HG03139 (cell line): ENCODE results near the gene GCSAML.

Source experiments
- ATAC-seq: cut with Tn5 transposase; IDR thresholded peaks from one replicate; pipeline ENCODE4 v1.9.1; 2021; ENCODE audit not compliant: unreplicated experiment

The GCSAML gene

DNA sequence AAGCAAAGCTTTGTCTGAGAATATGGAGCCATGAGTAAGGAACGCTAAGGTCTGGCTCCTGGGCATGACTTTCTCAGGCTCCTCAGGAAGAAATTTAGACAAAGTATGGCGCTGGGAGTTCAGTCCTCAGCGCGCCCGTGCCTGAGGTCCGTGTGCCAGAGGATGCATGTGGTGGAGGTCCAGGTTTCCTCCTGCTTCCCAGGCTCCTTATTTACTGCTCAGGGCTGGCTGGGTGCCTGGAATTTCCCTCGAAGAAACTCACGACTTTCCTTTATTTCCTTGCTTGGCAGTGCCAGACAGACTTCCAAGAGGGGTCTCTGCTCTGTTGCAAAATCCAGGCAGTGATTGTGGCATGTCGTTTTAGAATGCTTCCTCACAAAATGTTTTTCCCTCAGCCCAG is 13.3 kb downstream of the GCSAML start:
- ATAC-seq: no peak

DNA sequence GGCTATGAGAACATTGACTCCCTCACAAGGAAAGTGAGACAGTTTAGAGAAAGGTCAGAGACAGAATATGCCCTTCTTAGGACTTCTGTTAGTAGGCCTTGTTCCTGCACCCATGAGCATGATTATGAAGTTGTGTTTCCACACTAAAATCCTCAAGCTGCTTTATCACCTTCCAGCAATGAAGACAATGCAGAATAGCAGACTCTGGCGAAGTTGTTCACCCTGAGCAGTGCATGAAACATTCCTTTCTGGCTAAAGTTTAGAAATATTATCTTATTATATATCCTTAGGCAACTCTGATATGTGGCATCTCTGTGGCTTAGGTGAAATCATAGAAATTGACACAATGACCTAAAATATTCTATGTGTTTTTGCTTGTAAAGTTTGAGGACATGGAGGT is 25.3 kb downstream of the GCSAML start:
- ATAC-seq: no peak

DNA sequence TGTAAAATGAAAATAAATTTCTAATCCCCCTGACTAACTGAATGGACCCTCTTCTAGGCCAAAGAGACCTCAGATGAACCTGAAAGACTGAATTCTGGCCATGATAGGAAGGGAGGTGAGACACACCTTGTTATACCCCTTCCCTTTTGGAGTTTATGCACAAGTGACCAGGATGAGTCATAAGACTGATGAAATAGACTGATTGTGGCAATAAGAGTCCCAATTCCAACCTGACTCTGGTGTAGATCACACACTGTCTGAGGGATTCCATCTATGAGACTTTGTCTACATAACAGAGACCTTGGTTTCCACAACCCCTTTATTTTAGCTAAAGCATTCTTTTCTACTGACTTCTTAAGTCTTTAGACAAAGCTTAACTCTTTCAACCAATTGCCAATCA is 25.7 kb downstream of the GCSAML start:
- ATAC-seq: no peak

DNA sequence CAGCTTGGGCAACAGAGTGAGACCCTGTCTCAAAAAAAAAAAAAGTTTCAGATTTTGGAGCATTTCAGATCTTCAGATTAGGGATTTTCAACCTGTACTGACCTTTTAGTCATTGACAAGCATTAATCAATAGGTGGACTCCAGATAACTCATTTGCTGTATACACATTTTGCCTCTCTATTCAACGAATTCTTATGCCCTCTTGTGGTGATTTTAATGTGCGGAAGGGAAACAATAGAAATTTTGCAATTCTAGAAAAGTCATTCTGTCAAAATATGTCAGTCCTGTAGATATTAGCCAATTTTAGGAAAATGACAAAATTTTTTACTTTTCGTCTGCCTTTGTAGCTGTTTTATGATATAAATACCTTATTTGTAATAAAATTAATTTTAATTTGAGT is 27.6 kb downstream of the GCSAML start:
- no peak for ATAC-seq

DNA sequence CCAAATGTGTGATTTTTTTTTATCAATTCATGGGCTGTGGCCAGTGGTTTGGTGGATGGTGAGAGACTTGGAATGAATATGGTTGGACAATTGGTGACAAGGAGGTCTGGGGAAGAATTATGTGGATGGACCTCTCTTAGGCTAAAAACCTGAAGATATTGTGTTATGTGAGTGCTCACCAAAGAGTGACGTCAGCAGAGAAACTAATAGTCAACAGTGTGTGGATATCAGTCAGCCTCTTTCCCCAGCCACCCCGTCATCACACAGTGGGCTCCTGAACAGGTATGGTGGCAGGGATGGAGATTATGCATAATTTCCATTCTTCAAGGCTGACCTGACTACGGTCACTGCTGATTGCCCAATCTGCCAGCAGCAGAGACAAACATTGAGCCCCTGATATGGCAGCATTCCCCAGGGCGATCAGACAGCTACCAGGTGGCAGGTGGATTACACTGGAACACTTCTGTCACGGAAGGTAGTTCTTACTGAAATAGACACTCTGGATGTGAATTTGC is 30.1 kb downstream of the GCSAML start:
- no peak for ATAC-seq

DNA sequence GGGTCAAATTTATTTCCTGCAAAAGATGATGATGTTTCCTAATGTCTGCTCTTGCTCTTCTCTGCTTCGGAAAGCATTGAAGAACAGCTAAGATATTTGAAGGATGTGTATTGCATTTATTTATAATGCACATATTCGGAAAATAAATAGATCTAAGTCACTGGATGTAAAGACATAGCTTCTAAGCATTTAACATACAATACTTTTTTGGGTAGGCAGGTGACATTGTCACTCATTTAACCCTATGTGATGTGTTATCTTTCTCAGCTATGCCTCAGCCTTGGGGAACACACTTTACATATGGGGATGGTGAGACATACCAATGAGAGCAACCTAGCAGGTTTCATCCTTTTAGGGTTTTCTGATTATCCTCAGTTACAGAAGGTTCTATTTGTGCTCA is 39.1 kb downstream of the GCSAML start, which contains the start of gene OR2G2:
OR2G2 (plus strand) TSS at position 301 of the 400 bp plus-strand sequence; CDS start at position 301, 0 bp downstream.
- no peak for ATAC-seq

DNA sequence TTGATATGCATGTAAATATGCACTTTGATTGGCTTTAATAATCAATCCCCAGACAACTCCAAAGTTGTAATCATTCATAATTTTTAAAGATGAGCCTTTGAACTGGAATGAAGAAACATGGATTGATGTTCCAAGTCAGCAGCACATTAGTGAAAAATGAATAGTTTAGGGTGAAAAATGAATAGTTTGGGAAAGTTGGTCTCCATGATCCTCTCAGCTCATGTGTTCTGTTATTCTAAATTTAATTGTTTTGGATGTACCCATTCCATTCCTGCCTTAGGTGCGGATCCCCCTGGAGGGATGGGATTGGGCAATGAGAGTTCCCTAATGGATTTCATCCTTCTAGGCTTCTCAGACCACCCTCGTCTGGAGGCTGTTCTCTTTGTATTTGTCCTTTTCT is 56.4 kb downstream of the GCSAML start, which contains the start of gene OR2G3:
OR2G3 (plus strand) TSS at position 301 of the 400 bp plus-strand sequence; CDS start at position 301, 0 bp downstream.
- no peak for ATAC-seq

DNA sequence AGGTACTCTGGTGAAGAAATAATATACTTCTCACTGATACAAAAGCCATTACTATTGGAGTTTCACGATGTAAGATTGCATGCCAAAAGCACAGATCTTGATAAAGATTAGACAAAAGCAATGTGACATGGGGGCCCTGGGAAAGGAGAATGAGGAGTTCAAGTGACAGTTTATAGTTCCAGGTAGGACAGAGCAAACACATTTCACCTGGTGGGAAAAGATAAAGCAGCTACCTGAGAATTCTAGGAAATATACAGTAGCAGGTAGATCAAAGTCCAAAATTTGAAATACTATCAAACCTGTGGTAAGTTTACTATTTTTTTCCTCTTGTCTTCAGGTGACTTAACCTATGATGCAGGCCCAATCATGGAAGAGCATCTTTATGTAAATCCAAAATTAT is 64.5 kb downstream of the GCSAML start:
- ATAC-seq: no peak

DNA sequence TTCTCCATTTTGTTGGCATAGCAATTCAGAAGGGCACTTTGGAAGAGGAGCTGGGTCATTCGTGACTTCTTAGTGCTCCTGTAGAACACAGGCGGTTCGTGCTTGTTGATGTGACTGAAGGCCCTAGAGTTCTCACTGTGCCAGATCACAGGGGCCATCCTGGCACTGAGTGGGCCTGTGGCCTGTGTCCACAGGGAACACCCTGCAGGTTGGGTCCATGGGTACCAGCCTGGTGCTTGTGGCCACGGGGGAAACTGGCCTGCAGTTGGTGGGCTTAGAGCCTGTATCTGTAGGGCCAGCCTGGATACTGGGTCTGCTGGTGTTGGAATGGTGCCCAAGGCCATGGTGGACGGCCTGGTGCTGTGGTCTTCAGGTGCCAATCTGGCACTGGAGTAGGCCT is 65.7 kb downstream of the GCSAML start:
- ATAC-seq: no peak
